ENCODE results near the gene ROBO1. TPM values are rescaled to one million over a fixed set of nuclear protein-coding genes. Genes with fewer than 3 reads are reported as not detected.

Gene ROBO1
- total RNA-seq, 1 experiment from 2014 or later, result 33.9 TPM

GRCh38 chr3:79362571-79363270, 405.1 kb downstream of the ROBO1 start:
- no peaks in the 10 kb centered on the region for H3K9me3 Mint-ChIP-seq (ENCODE audit: low read depth, unreplicated experiment)
- H3K27ac Mint-ChIP-seq (ENCODE audit: unreplicated experiment), result no peak overlapping the region
- DNase-seq, result no peak
- no peak overlapping the region for H3K4me3 Mint-ChIP-seq (ENCODE audit: low read depth, unreplicated experiment)
- BruUV-seq (replicated peaks), result no TSS peak
- H3K36me3 Mint-ChIP-seq (ENCODE audit: insufficient read depth, unreplicated experiment), result no peaks in the 10 kb centered on the region
- CTCF ChIA-PET, result interaction anchor here (1.5 to 3.6 kb wide), 2 partner anchors 277 to 717 kb away, joined by 3 to 60 read pairs; no protein-coding TSS in a partner anchor
- H3K27me3 Mint-ChIP-seq (ENCODE audit: unreplicated experiment), result no peaks in the 10 kb centered on the region
- intact Hi-C loops (cut with micrococcal nuclease; ENCODE audit: unreplicated experiment), result loop anchor here (5.0 kb wide), 2 partner anchors 135 to 325 kb away; no protein-coding TSS in a partner anchor
- TF ChIP-seq CTCF (IDR thresholded peaks at IDR 0.05; ENCODE audit: unreplicated experiment), result no peak
- H3K4me1 Mint-ChIP-seq (ENCODE audit: low read depth, unreplicated experiment), result peaks cover 15% of the 10 kb centered on the region

GRCh38 chr3:79361748-79362378, 405.9 kb downstream of the ROBO1 start:
- no peak for DNase-seq
- peak; percentile 38 for TF ChIP-seq CTCF (IDR thresholded peaks at IDR 0.05; ENCODE audit: unreplicated experiment)
- peaks cover 9% of the 10 kb centered on the region for H3K4me1 Mint-ChIP-seq (ENCODE audit: low read depth, unreplicated experiment)
- H3K27ac Mint-ChIP-seq (ENCODE audit: unreplicated experiment), result no peak overlapping the region
- no peaks in the 10 kb centered on the region for H3K27me3 Mint-ChIP-seq (ENCODE audit: unreplicated experiment)
- CTCF ChIA-PET, result interaction anchor here (0.7 to 3.6 kb wide), 3 partner anchors 11 to 716 kb away, joined by 3 to 60 read pairs (median 3); no protein-coding TSS in a partner anchor
- no peak overlapping the region for H3K4me3 Mint-ChIP-seq (ENCODE audit: low read depth, unreplicated experiment)
- no peaks in the 10 kb centered on the region for H3K36me3 Mint-ChIP-seq (ENCODE audit: insufficient read depth, unreplicated experiment)
- no peaks in the 10 kb centered on the region for H3K9me3 Mint-ChIP-seq (ENCODE audit: low read depth, unreplicated experiment)
- BruUV-seq (replicated peaks), result no TSS peak
- intact Hi-C loops (cut with micrococcal nuclease; ENCODE audit: unreplicated experiment), result loop anchor here (1.0 to 5.0 kb wide), 3 partner anchors 135 to 325 kb away; no protein-coding TSS in a partner anchor

- no TSS peak for BruUV-seq (replicated peaks)
- H3K27ac Mint-ChIP-seq (ENCODE audit: unreplicated experiment), result no peak overlapping the region
- CTCF ChIA-PET, result no interaction called here
- H3K36me3 Mint-ChIP-seq (ENCODE audit: insufficient read depth, unreplicated experiment), result no peaks in the 10 kb centered on the region
- H3K27me3 Mint-ChIP-seq (ENCODE audit: unreplicated experiment), result no peaks in the 10 kb centered on the region
- DNase-seq, result no peak
- no peak overlapping the region for H3K4me3 Mint-ChIP-seq (ENCODE audit: low read depth, unreplicated experiment)
- no peaks in the 10 kb centered on the region for H3K9me3 Mint-ChIP-seq (ENCODE audit: low read depth, unreplicated experiment)
- intact Hi-C loops (cut with micrococcal nuclease; ENCODE audit: unreplicated experiment), result no loop called here
- TF ChIP-seq CTCF (IDR thresholded peaks at IDR 0.05; ENCODE audit: unreplicated experiment), result no peak
- no peaks in the 10 kb centered on the region for H3K4me1 Mint-ChIP-seq (ENCODE audit: low read depth, unreplicated experiment)
Observed at GRCh38 chr3:79358327-79358726, 409.5 kb downstream of the ROBO1 start.

- no peak for TF ChIP-seq CTCF (IDR thresholded peaks at IDR 0.05; ENCODE audit: unreplicated experiment)
- intact Hi-C loops (cut with micrococcal nuclease; ENCODE audit: unreplicated experiment), result no loop called here
- BruUV-seq (replicated peaks), result no TSS peak
- Mint-ChIP-seq H3K27ac (ENCODE audit: unreplicated experiment) (no peak overlapping the region), H3K9me3 (ENCODE audit: low read depth, unreplicated experiment) (no peaks in the 10 kb centered on the region), H3K36me3 (ENCODE audit: insufficient read depth, unreplicated experiment) (no peaks in the 10 kb centered on the region), H3K4me1 (ENCODE audit: low read depth, unreplicated experiment) (no peaks in the 10 kb centered on the region), H3K4me3 (ENCODE audit: low read depth, unreplicated experiment) (no peak overlapping the region), H3K27me3 (ENCODE audit: unreplicated experiment) (no peaks in the 10 kb centered on the region)
- CTCF ChIA-PET, result no interaction called here
- DNase-seq, result no peak
Observed at GRCh38 chr3:79354179-79354688, 413.6 kb downstream of the ROBO1 start.
